CD14-positive monocyte (primary cell): Measurements from ENCODE around the gene LGSN. TPM values are rescaled to one million over a fixed set of nuclear protein-coding genes. Genes with fewer than 3 reads are reported as not detected.
A peak's percentile ranks its signal among the peaks of the same experiment; 100 is the strongest.

ENCODE experiments used
- DNase-seq, 3 donors: peaks; one replicate each; pipeline ENCODE4 v3.0.0-alpha.2; 2011 to 2022
- H2AFZ ChIP-seq: 2 replicates; pipeline ENCODE4 v1.6.0; 2012; ENCODE audit warnings: mild to moderate bottlenecking, low read depth, low read length, inconsistent platforms; ENCODE audit not compliant: insufficient read depth, poor library complexity, severe bottlenecking
- H3K27ac ChIP-seq, 2 donors: 1 replicate in 1 of 2; 2 replicates in 1 of 2; pipeline ENCODE4 v1.5.1; 2012 to 2013; ENCODE audit warnings: low read length in 2 of 2, control low read depth in 1 of 2, inconsistent platforms in 1 of 2, low read depth in 1 of 2, mild to moderate bottlenecking in 1 of 2
- H3K27me3 ChIP-seq, 2 donors: one replicate each; pipeline versions ENCODE4 v1.6.0 to v1.6.1; 2011 to 2013; ENCODE audit warnings: low read length in 2 of 2; ENCODE audit not compliant: control insufficient read depth in 2 of 2, insufficient read depth in 2 of 2
- H3K36me3 ChIP-seq, 2 donors: replicated peaks in 1 of 2; 1 replicate in 1 of 2; 2 replicates in 1 of 2; pipeline versions ENCODE4 v1.5.1 to v1.6.1; 2012 to 2013; ENCODE audit warnings: low read length in 2 of 2, control low read depth in 1 of 2, inconsistent platforms in 1 of 2, mild to moderate bottlenecking in 1 of 2; ENCODE audit not compliant: insufficient read depth in 2 of 2, control insufficient read depth in 1 of 2
- H3K4me1 ChIP-seq, 2 donors: 1 replicate in 1 of 2; 2 replicates in 1 of 2; pipeline versions ENCODE4 v1.5.1 to v1.6.1; 2012 to 2013; ENCODE audit warnings: low read length in 2 of 2, control low read depth in 1 of 2, inconsistent platforms in 1 of 2, mild to moderate bottlenecking in 1 of 2, moderate library complexity in 1 of 2; ENCODE audit not compliant: insufficient read depth in 2 of 2, control insufficient read depth in 1 of 2
- H3K4me2 ChIP-seq: replicated peaks from 2 replicates; pipeline ENCODE3; 2012; ENCODE audit warnings: low read length, moderate library complexity, mild to moderate bottlenecking; ENCODE audit not compliant: poor library complexity, severe bottlenecking; ENCODE audit errors: extremely low read depth
- H3K4me3 ChIP-seq, 3 experiments: fragments of 200-600 bp in 1 of 3; sonication (generic) in 1 of 3; replicated peaks in 1 of 3; 1 replicate in 2 of 3; 2 replicates in 1 of 3; pipeline ENCODE4 v1.5.1; 2011 to 2013; ENCODE audit warnings: low read length in 3 of 3, mild to moderate bottlenecking in 3 of 3, control low read depth in 2 of 3, low read depth in 2 of 3, inconsistent platforms in 1 of 3, moderate library complexity in 1 of 3
- H3K79me2 ChIP-seq: 2 replicates; pipeline ENCODE4 v1.6.0; 2012; ENCODE audit warnings: mild to moderate bottlenecking, control low read depth, inconsistent platforms, low read length, moderate library complexity; ENCODE audit not compliant: insufficient read depth
- H3K9ac ChIP-seq: 2 replicates; pipeline ENCODE4 v1.6.0; 2017; ENCODE audit warnings: low read length, mild to moderate bottlenecking; ENCODE audit not compliant: insufficient read depth, poor library complexity, severe bottlenecking
- H3K9me3 ChIP-seq, 2 donors: replicated peaks in 1 of 2; 1 replicate in 1 of 2; 2 replicates in 1 of 2; pipeline versions ENCODE4 v1.5.1 to v1.6.1; 2012 to 2013; ENCODE audit warnings: low read length in 2 of 2, control low read depth in 1 of 2; ENCODE audit not compliant: control insufficient read depth in 1 of 2, insufficient read depth in 1 of 2
- H4K20me1 ChIP-seq: 2 replicates; pipeline ENCODE4 v1.6.0; 2012; ENCODE audit warnings: mild to moderate bottlenecking, low read length, control low read depth, moderate library complexity; ENCODE audit not compliant: insufficient read depth
- H3K27ac Mint-ChIP-seq, 7 donors: one replicate each; pipeline ENCODE4 v1.8.0; 2020; ENCODE audit warnings: mild to moderate bottlenecking in 7 of 7, mixed read lengths in 7 of 7, moderate library complexity in 6 of 7, inconsistent platforms in 2 of 7
- H3K27me3 Mint-ChIP-seq, 3 donors: one replicate each; pipeline ENCODE4 v1.8.0; 2021 to 2022; ENCODE audit warnings: low read depth in 3 of 3, mild to moderate bottlenecking in 3 of 3, mixed read lengths in 3 of 3, moderate library complexity in 3 of 3, inconsistent platforms in 1 of 3
- H3K36me3 Mint-ChIP-seq, 2 donors: one replicate each; pipeline ENCODE4 v1.8.0; 2020; ENCODE audit warnings: mixed read lengths in 2 of 2, inconsistent platforms in 1 of 2, mild to moderate bottlenecking in 1 of 2
- H3K4me1 Mint-ChIP-seq: one replicate; pipeline ENCODE4 v1.8.0; 2020; ENCODE audit warnings: mild to moderate bottlenecking, mixed read lengths
- H3K4me3 Mint-ChIP-seq, 2 donors: one replicate each; pipeline ENCODE4 v1.8.0; 2020; ENCODE audit warnings: mild to moderate bottlenecking in 2 of 2, mixed read lengths in 2 of 2, moderate library complexity in 1 of 2
- H3K9me3 Mint-ChIP-seq, 7 donors: one replicate each; pipeline ENCODE4 v1.8.0; 2020 to 2022; ENCODE audit warnings: mixed read lengths in 7 of 7, mild to moderate bottlenecking in 6 of 7, moderate library complexity in 6 of 7, inconsistent platforms in 2 of 7
- CTCF ChIP-seq: fragments of 200-600 bp; IDR thresholded peaks from one replicate; pipeline ENCODE4 v1.8.0; 2022; ENCODE audit warnings: antibody characterized with exemption, mild to moderate bottlenecking
- WGBS: methylation state at CpG from one replicate; pipeline ENCODE4 v1.1.5; 2013; ENCODE audit warnings: missing lambda C conversion rate; ENCODE audit not compliant: insufficient coverage; 5-methylcytosine and 5-hydroxymethylcytosine counted together
- intact Hi-C, 2 donors: fragments of 100-400 bp; cut with micrococcal nuclease; formaldehyde crosslinking; loops; one replicate each; pipeline versions ENCODE4 v1.15.0 to v1.15.1; 2023
- polyA plus RNA-seq, 3 donors: library from polyadenylated mRNA; depleted of rRNA in 1 of 3; unstranded in 2 of 3; stranded (reverse) in 1 of 3; fragments of 300-500 nt in 2 of 3; fragments of >200 nt in 1 of 3; fragmentation: Illumina TruSeq in 2 of 3; gene quantifications; 1 replicate in 2 of 3; 2 replicates in 1 of 3; pipeline ENCODE4 v1.2.3, GENCODE V29; 2012 to 2021

The LGSN gene
- polyA plus RNA-seq, 3 donors = not detected

- no peaks in the 10 kb centered on the region for H4K20me1 ChIP-seq
- H3K36me3 ChIP-seq = no peaks in the 10 kb centered on the region
- H3K27ac ChIP-seq = no peak overlapping the region
- no peaks in the 10 kb centered on the region for H3K79me2 ChIP-seq
- Mint-ChIP-seq H3K4me1 (no peaks in the 10 kb centered on the region), H3K9me3 (no peaks in the 10 kb centered on the region), H3K36me3 (no peaks in the 10 kb centered on the region), H3K27me3 (peaks cover under 1 to 2% (median 2%) of the 10 kb centered on the region in 3 donors), H3K27ac (no peak overlapping the region), H3K4me3 (no peak overlapping the region)
- no peaks in the 10 kb centered on the region for H3K27me3 ChIP-seq
- no peak overlapping the region for H3K4me2 ChIP-seq
- no peaks in the 10 kb centered on the region for H3K9me3 ChIP-seq
- no peak for DNase-seq
- 100% methylated on average over 1 of the region's 2 CpGs for WGBS
- TF ChIP-seq CTCF = no peak
- no peaks in the 10 kb centered on the region for H3K4me1 ChIP-seq
- no peak overlapping the region for H3K4me3 ChIP-seq
- H2AFZ ChIP-seq = no peak overlapping the region
- intact Hi-C loops = no loop called here
- H3K9ac ChIP-seq = no peak overlapping the region
These were observed 6.7 kb downstream of the LGSN start for GRCh38 chr6:63313111-63313510.

- H2AFZ ChIP-seq = no peak overlapping the region
These were observed 12.1 kb downstream of the LGSN start for GRCh38 chr6:63307581-63308246.

More at GRCh38 chr6:63307581-63308246, 12.1 kb downstream of the LGSN start:
- H3K4me2 ChIP-seq = no peak overlapping the region
- H3K9ac ChIP-seq = no peak overlapping the region
- H3K9me3 Mint-ChIP-seq = no peaks in the 10 kb centered on the region
- no peaks in the 10 kb centered on the region for H4K20me1 ChIP-seq
- H3K27ac Mint-ChIP-seq = no peak overlapping the region
- DNase-seq = peak; percentile 4 to 29 (median 27)
- no peak overlapping the region for H3K4me3 ChIP-seq
- intact Hi-C loops = no loop called here
- no peaks in the 10 kb centered on the region for H3K36me3 Mint-ChIP-seq
- no peaks in the 10 kb centered on the region for H3K4me1 ChIP-seq
- no peak overlapping the region for H3K4me3 Mint-ChIP-seq
- H3K27me3 Mint-ChIP-seq = peaks cover 0 to 4% (median 2%) of the 10 kb centered on the region in 3 donors
- peak; percentile 35 for TF ChIP-seq CTCF
- 80% methylated on average over 1 of the region's 3 CpGs for WGBS
- no peak overlapping the region for H3K27ac ChIP-seq
- H3K27me3 ChIP-seq = no peaks in the 10 kb centered on the region
- no peaks in the 10 kb centered on the region for H3K4me1 Mint-ChIP-seq
- H3K79me2 ChIP-seq = no peaks in the 10 kb centered on the region
- no peaks in the 10 kb centered on the region for H3K36me3 ChIP-seq
- H3K9me3 ChIP-seq = no peaks in the 10 kb centered on the region
